RWPE1 (cell line): ENCODE data around the gene SLC5A11.
A peak's percentile ranks its signal among the peaks of the same experiment; 100 is the strongest.

ENCODE experiments used
- CTCF ChIA-PET: fragments of 350-600 bp; sonication (Branson Sonifier 250); formaldehyde crosslinking; extraction: SDS; loops from one replicate; lab custom pipeline; 2021; lab: Yijun Ruan, JAX
- POLR2A ChIA-PET: fragments of 400-600 bp; formaldehyde crosslinking; extraction: SDS; loops from one replicate; lab custom pipeline; 2020; ENCODE audit warnings: antibody characterized with exemption; ENCODE audit not compliant: low non-redundant PET; lab: Yijun Ruan, JAX
- DNase-seq: peaks from one replicate; pipeline ENCODE4 v3.0.0; 2012; ENCODE audit warnings: low spot score
- H3K27ac ChIP-seq: fragments of 450-650 bp; 2 replicates; pipeline ENCODE4 v1.5.1; 2017
- CTCF ChIP-seq: fragments of 450-650 bp; conservative IDR thresholded peaks from 2 replicates; pipeline ENCODE4 v1.5.1; 2017; ENCODE audit warnings: low read depth, mild to moderate bottlenecking

SLC5A11 gene

GRCh38 chr16:24821129-24821528, 24.6 kb upstream of the SLC5A11 start:
- CTCF ChIA-PET = interaction anchor here (0.7 kb wide), 1 partner anchor 127 kb away, joined by 3 read pairs; no protein-coding TSS in a partner anchor
- peak overlapping the region; percentile 2; the same call in 1 of the 2 replicates for H3K27ac ChIP-seq
- DNase-seq = no peak
- POLR2A ChIA-PET = interaction anchor here (0.5 kb wide), 1 partner anchor 66 kb away, joined by 3 read pairs; no protein-coding TSS in a partner anchor
- no peak for TF ChIP-seq CTCF

- H3K27ac ChIP-seq = peak overlapping the region; percentile 22; the same call in 1 of the 2 replicates
- ChIA-PET POLR2A (no interaction called here), CTCF (no interaction called here)
- no peak for TF ChIP-seq CTCF
- no peak for DNase-seq
Measured at GRCh38 chr16:24822542-24822941, 23.2 kb upstream of the SLC5A11 start.

GRCh38 chr16:24822974-24823373, 22.8 kb upstream of the SLC5A11 start:
- DNase-seq = no peak
- POLR2A ChIA-PET = no interaction called here
- CTCF ChIA-PET = no interaction called here
- H3K27ac ChIP-seq = peak overlapping the region; percentile 22; the same call in 1 of the 2 replicates
- no peak for TF ChIP-seq CTCF

GRCh38 chr16:24825696-24826095, 20.1 kb upstream of the SLC5A11 start:
- H3K27ac ChIP-seq = no peak overlapping the region
- peak; percentile 28 for DNase-seq
- no peak for TF ChIP-seq CTCF
- CTCF ChIA-PET = interaction anchor here (0.5 to 1.0 kb wide), 3 partner anchors 9 to 93 kb away, joined by 3 to 4 read pairs (median 3); no protein-coding TSS in a partner anchor
- POLR2A ChIA-PET = interaction anchor here (0.5 kb wide), 1 partner anchor 245 kb away, joined by 7 read pairs; no protein-coding TSS in a partner anchor

GRCh38 chr16:24826096-24826690, 19.6 kb upstream of the SLC5A11 start:
- CTCF ChIA-PET = interaction anchor here (0.5 to 1.0 kb wide), 3 partner anchors 8 to 160 kb away, joined by 3 read pairs; no protein-coding TSS in a partner anchor
- no peak for TF ChIP-seq CTCF
- H3K27ac ChIP-seq = no peak overlapping the region
- DNase-seq = no peak
- POLR2A ChIA-PET = interaction anchor here (0.5 kb wide), 1 partner anchor 246 kb away, joined by 7 read pairs; no protein-coding TSS in a partner anchor

GRCh38 chr16:24826817-24827566, 18.8 kb upstream of the SLC5A11 start:
- TF ChIP-seq CTCF = no peak
- ChIA-PET POLR2A (no interaction called here), CTCF (interaction anchor here (0.5 to 0.7 kb wide), 2 partner anchors 12 to 161 kb away, joined by 3 to 4 read pairs; no protein-coding TSS in a partner anchor)
- no peak overlapping the region for H3K27ac ChIP-seq
- no peak for DNase-seq
